Measurements from ENCODE around the gene TMA7. TPM values are rescaled to one million over a fixed set of nuclear protein-coding genes. Genes with fewer than 3 reads are reported as not detected.

TMA7 gene
- total and polyA plus RNA-seq, 2 of the 13 experiments (the other 11 are each of a cell fraction or from before 2014, with no cell fraction given) = 100 to 486 TPM

DNA sequence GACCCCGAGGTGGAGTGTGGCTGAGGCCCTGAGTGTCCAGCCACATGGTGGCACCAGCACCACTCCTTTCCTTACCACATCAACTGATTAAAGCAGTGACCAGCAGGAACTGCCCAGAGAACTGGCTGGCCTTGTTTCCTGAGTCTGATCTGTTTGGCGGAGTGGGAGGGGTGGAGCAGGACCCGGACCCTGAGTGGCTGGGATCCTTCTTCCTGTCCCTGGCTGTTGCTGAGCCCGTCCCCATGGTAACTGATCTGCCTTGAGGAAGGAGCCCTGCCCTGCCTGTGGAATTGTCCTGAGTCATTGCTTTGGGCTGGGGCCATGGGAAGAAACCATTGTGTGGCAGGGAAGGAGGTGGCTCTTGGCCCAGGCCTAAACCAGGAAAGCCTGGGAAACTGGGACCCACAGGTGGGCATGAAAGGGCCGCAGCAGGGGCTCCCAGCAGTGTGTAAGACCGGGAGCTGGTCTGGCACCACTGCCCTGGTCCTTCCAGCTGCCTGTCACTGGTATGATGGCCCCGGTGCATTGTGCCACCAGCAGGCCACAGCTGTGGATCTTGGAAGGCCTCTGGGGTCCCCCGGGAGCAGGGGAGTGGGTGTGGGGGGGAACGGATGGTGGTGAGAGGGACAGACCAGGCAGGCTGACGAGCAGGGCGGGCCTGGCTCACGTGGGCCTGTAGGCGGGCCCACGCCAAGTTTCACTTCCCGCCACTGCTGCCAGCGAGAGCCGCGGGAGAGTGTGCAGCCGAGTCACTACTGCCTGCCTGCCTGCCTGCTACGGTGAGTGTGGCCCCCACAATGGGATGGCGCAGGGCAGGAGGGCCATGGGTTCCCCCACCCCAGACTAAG is 25.7 kb downstream of the TMA7 start (continued):
- TF ChIP-seq DR1 (CRISPR knock-in tag; IDR thresholded peaks at IDR 0.05) (peak; percentile 46; the same call in 1 of the 2 replicates), MXD3 (CRISPR knock-in tag; IDR thresholded peaks at IDR 0.05) (no peak; the same call in 1 of the 2 replicates), NR1H2 (CRISPR knock-in tag; IDR thresholded peaks at IDR 0.05; ENCODE audit: borderline replicate concordance, low read depth) (no peak), SOX13 (IDR thresholded peaks at IDR 0.05) (no peak), SOX13 (CRISPR knock-in tag; conservative IDR thresholded peaks at IDR 0.05 in 1 of 2, IDR thresholded peaks at IDR 0.05 in 1 of 2) (peak in 1 of 2 experiments; percentile 24; a peak in 2 of 4 replicates), GABPA (IDR thresholded peaks at IDR 0.05; ENCODE audit: low read depth, low read length) (no peak), GABPA (CRISPR knock-in tag; IDR thresholded peaks at IDR 0.05; ENCODE audit: low read depth) (peak; percentile 47), KLF12 (CRISPR knock-in tag; IDR thresholded peaks at IDR 0.05; ENCODE audit: borderline replicate concordance) (no peak), HNF4A (CRISPR knock-in tag; IDR thresholded peaks at IDR 0.05) (no peak), TBP (CRISPR knock-in tag; IDR thresholded peaks at IDR 0.05) (no peak), PHB2 (IDR thresholded peaks at IDR 0.05; ENCODE audit: partially characterized antibody) (no peak), RBFOX2 (IDR thresholded peaks at IDR 0.05; ENCODE audit: low read depth, low read length) (0 out of 2 replicates have a peak, but pooled peaks have one; percentile 22), MXD1 (CRISPR knock-in tag; IDR thresholded peaks at IDR 0.05) (no peak), JARID2 (CRISPR knock-in tag; IDR thresholded peaks at IDR 0.05; ENCODE audit: insufficient replicate concordance) (no peak), NBN (conservative IDR thresholded peaks at IDR 0.05) (no peak), ZSCAN5A (CRISPR knock-in tag; IDR thresholded peaks at IDR 0.05; ENCODE audit: borderline replicate concordance) (no peak), MTERF4 (CRISPR knock-in tag; IDR thresholded peaks at IDR 0.05) (no peak), TCF7L2 (IDR thresholded peaks at IDR 0.05; ENCODE audit: low read depth, low read length) (no peak), LRRFIP1 (CRISPR knock-in tag; conservative IDR thresholded peaks at IDR 0.05) (no peak), KDM1A (CRISPR knock-in tag; IDR thresholded peaks at IDR 0.05) (0 out of 2 replicates have a peak, but pooled peaks have one; percentile 20), ZBTB2 (CRISPR knock-in tag; IDR thresholded peaks at IDR 0.05; ENCODE audit: low read depth) (no peak)
- TF ChIP-seq, protein P1, sequence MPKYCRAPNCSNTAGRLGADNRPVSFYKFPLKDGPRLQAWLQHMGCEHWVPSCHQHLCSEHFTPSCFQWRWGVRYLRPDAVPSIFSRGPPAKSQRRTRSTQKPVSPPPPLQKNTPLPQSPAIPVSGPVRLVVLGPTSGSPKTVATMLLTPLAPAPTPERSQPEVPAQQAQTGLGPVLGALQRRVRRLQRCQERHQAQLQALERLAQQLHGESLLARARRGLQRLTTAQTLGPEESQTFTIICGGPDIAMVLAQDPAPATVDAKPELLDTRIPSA (CRISPR knock-in tag; IDR thresholded peaks at IDR 0.05; ENCODE audit: borderline replicate concordance) = no peak
